Non-pigmented ciliary epithelial cell (primary cell): ENCODE data around the gene SLC26A3.

Source experiments
- DNase-seq: peaks from one replicate; pipeline ENCODE4 v3.0.0-alpha.2; 2010; ENCODE audit warnings: low read depth

Gene SLC26A3

DNA sequence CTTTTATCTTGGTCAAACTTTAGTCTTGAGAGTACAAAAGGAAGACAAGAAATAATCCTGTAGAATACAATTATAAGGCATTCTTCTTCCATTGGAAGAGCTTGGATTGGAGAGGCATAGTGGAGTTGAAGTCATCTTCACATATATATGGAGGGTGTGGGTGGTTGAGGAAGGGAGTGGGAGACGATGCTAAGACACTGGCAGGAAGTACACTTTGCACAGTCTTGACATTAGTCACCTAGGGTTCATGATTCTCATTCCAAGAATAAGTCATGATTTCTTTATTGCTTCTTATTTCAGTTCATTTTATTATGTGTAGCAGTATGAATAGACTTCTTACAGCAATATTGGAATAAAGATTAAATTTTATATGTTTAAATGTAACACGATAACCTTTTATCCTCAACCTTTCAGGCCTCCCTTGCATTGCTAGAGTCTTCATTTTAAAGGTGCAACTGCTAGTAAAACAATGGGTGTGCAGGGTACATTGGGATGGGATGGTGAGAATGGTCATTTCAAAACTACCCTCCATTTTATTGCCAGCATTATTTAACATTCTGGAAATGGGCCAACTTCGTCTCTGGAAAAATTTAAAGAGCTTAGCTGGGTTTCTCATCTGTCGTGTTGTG is 12.3 kb upstream of the SLC26A3 start:
- no peak for DNase-seq

- DNase-seq: no peak
Observed at GRCh38 chr7:107813524-107813923, 10.5 kb upstream of the SLC26A3 start.

- no peak for DNase-seq
Observed at GRCh38 chr7:107811934-107812333, 8.9 kb upstream of the SLC26A3 start.

DNA sequence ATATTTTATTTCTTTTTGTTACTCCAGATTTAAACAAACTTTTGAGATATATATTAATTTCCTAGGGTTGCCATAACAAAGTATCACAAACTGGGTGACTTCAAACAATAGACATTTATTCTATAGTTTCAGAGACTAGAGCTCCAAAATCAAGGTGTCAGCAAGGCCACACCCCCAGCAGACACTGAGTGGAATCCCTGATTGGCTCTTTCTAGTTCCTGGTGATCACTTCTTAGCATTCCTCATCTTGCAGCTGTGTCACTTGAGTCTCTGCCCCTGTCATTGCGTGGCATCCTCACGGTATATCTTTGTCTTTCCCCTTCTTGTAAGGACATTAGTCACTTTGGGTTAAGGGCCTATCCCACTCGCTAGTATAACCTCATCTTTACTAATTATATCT is 7.6 kb upstream of the SLC26A3 start:
- no peak for DNase-seq

- DNase-seq: no peak
Observed at GRCh38 chr7:107809179-107809578, 6.2 kb upstream of the SLC26A3 start.

DNA sequence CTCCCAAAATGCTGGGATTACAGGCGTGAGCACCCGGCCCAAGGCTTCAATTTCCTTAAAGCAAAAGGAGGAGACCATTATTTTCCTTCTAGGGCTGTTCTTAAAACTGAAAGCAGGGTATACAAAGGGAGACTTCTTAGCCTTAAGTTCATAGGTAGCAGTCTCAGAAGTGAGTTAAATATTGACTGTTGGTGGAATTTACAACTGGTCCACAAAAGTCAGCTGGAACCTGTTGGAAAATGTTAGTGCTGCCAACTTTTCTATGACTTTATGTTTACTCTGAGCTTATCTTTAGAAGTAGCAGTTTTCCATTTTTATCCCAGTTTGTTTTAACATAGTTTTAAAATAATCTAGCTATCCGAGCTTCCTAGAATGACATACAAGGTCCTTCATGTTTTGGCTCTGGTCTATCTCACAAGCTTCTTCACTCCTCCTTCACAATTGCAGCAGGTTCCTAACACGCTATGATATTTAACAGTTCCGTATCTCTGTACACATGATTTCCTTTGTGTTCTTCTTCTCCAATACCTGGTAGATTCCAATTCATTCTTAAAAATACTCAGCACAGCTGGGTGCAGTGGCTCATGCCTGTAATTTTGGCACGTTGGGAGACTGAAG is 3.3 kb downstream of the SLC26A3 start:
- DNase-seq: no peak

- no peak for DNase-seq
Observed at GRCh38 chr7:107792364-107792763, 10.7 kb downstream of the SLC26A3 start.

- no peak for DNase-seq
Observed at GRCh38 chr7:107789647-107790046, 13.4 kb downstream of the SLC26A3 start.

- DNase-seq: no peak
Observed at GRCh38 chr7:107788662-107789061, 14.4 kb downstream of the SLC26A3 start.

DNA sequence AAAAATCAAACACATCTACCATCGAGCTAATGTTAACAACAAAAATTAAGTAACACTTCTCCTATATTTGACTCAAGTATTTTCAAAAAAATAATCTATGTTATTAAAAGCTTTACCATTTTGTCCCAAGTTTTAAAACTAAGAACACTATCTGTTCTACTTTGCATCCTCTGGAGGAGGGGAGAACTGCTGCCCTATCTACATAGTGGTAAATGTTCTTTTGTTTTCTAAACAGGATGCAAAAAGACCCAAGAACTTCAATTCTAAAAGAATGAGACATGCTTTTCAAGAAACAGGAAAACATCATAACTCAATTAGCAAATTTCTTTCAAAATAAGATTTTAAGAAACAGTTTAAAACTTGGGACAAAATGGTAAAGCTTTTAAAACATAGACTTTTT is 14.8 kb downstream of the SLC26A3 start:
- no peak for DNase-seq

- DNase-seq: no peak
Observed at GRCh38 chr7:107785926-107786325, 17.1 kb downstream of the SLC26A3 start.

- no peak for DNase-seq
Observed at GRCh38 chr7:107785170-107785569, 17.9 kb downstream of the SLC26A3 start.

- no peak for DNase-seq
Observed at GRCh38 chr7:107783648-107784047, 19.4 kb downstream of the SLC26A3 start.

- no peak for DNase-seq
Observed at GRCh38 chr7:107782374-107782773, 20.6 kb downstream of the SLC26A3 start.

DNA sequence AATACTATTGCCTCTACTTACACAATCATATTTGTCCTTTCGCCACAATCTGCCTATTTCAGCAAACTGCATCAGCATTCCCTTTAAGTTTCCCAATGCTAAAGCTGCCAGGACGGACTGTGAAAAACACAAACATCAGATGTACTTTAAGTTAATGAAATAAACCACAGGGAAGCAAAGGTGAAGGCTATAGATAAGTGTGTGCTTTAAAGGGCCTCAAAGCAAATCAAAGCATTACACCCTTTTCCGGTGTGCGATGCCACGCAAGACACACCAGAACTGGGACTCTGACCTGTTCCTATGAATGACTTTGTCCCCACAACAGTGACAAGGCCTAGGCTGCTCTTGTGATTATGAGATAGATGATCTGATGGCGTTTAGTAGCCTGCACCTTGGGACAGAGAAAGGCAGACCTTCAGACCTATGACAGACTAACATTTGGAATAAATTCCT is 23.4 kb downstream of the SLC26A3 start:
- no peak for DNase-seq

DNA sequence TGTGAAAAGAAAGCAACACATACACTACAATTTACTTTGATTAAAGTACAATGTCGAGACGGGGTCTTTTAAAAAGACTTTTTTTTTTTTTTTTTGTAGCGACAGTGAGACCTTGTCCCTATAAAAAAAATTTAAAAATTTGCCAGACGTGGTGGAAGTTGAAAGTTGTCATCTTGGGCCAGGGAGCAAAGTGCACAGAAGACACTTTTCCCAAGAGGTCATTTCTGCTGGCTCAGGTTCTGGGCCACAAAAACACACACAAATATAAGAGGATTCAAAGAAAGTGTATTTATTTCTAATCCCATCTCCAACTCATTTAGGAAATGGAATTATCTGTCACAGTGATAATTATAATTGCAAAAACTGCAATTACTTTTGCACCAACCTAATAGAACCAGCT is 24.7 kb downstream of the SLC26A3 start:
- no peak for DNase-seq

- DNase-seq: no peak
Observed at GRCh38 chr7:107777702-107778101, 25.3 kb downstream of the SLC26A3 start.

- DNase-seq: no peak
Observed at GRCh38 chr7:107773027-107773426, 30.0 kb downstream of the SLC26A3 start.

DNA sequence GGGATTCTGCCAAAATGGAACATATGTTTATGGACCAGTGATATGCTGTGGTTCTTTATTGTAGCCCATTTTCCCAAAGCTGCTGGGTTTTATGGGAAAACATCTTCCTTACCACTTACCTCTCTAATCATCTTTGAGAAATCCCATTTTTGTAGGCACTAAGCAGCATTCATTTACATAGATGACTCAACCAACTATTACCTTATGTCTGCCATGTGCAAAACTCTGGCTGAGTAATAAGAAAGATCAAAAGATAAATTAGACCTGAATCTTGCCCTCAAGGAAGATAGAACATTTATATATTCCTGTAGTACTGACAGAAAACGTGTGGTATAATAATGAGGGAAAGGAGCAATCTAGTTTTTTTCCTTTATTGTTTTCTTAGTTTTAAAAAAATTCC is 34.8 kb downstream of the SLC26A3 start:
- DNase-seq: no peak

DNA sequence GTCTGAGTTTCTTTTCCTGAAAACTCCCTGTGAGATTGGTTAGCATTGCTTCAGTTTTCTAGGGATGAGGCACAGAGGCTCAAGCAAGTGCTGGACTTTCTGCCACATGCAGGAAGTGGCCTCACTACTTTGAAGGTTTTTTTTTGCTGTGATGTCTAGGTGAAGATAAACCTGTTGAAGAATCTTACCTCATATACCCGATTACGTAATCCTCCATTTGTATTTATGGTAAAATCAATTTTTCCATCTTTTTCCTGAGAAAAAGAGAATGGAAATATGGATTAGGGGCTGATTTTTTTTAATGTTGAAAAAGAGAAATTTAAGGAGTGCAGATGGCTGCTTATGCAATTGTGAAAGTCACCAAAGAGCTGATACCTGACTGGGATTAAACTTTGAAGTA is 35.6 kb downstream of the SLC26A3 start:
- DNase-seq: no peak

DNA sequence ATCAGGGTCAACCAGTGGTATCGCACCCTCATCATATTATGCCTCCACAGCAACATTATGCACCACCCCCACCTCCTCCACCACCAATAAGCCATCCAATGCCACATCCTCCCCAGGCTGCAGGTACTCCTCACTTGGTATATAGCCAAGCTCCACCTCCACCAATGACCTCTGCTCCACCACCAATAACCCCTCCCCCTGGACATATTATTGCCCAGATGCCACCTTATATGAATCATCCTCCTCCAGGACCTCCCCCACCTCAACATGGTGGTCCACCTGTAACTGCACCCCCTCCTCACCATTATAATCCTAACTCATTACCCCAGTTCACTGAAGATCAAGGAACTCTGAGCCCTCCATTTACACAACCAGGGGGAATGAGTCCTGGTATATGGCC is 44.4 kb downstream of the SLC26A3 start:
- DNase-seq: no peak

GRCh38 chr7:107754642-107755041 is 48.4 kb downstream of the SLC26A3 start:
- no peak for DNase-seq

DNA sequence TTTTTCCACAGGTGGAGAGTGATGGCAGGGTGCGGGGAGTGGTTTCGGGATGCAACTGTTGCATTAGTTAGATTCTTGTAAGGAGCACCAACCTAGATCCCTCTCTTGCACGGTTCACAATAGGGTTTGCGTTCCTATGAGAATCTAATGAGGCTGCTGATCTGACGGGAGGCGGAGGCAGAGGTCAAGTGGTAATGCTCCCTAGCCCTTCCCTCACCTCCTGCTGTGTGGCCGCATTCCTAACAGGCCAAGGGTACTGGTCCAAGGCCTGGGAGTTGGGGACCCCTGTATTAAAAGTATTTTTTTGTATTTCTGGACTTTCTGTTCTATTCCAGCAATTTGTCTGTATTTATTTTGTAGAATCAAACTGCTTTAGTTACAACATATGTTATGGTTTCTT is 51.9 kb downstream of the SLC26A3 start:
- no peak for DNase-seq

DNA sequence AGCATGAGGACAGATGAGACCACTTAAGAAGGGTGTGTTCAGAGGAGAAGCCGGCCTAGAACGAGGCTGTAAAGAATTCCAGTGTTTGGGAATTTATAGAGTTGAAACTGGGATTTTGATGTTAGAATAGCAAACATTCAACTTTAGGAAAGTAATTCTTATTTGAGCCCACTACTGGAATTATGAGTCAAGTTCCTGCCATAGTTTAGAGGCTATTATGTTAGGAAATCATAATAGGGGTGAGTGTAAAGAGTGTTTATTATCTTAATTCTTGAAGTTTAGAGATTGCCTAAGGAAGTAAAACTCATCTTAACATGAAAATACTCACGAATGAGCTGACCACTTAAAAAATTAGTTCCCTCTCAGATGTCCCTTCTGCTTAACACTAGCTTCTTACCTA is 57.0 kb downstream of the SLC26A3 start:
- no peak for DNase-seq
